H9 (cell line): ENCODE measurements around the gene MUTYH. TPM values are rescaled to one million over a fixed set of nuclear protein-coding genes. Genes with fewer than 3 reads are reported as not detected.
"Not testable (repeated sequence)": the region's sequence is repeated elsewhere in the genome, so short reads cannot be mapped to it uniquely, and the experiment has no call there.

Source experiments
- DNase-seq: peaks from one replicate; pipeline ENCODE4 v3.0.0-alpha.2; 2017
- H2AFZ ChIP-seq: one replicate; pipeline ENCODE4 v1.6.1; 2013; ENCODE audit warnings: mild to moderate bottlenecking, low read length, control low read depth, moderate library complexity
- H2AK5ac ChIP-seq: 2 replicates; pipeline ENCODE4 v1.6.1; 2013; ENCODE audit warnings: low read length, control low read depth, mixed read lengths; ENCODE audit not compliant: insufficient read length
- H2BK120ac ChIP-seq: one replicate; pipeline ENCODE4 v1.6.1; 2013; ENCODE audit warnings: low read depth, mild to moderate bottlenecking, low read length, control low read depth, inconsistent platforms; ENCODE audit not compliant: poor library complexity, severe bottlenecking
- H2BK12ac ChIP-seq: 2 replicates; pipeline ENCODE4 v1.6.1; 2013; ENCODE audit warnings: low read length, control low read depth, mixed read lengths, low read depth; ENCODE audit not compliant: insufficient read length
- H2BK15ac ChIP-seq: 2 replicates; pipeline ENCODE4 v1.6.1; 2013; ENCODE audit warnings: low read depth, low read length, control low read depth
- H2BK20ac ChIP-seq: one replicate; pipeline ENCODE4 v1.6.1; 2013; ENCODE audit warnings: low read depth, mild to moderate bottlenecking, low read length, control low read depth, inconsistent platforms; ENCODE audit not compliant: poor library complexity, severe bottlenecking
- H2BK5ac ChIP-seq: 2 replicates; pipeline ENCODE4 v1.6.1; 2013; ENCODE audit warnings: low read length, control low read depth, mixed read lengths; ENCODE audit not compliant: insufficient read length
- H3K14ac ChIP-seq: 2 replicates; pipeline ENCODE4 v1.6.1; 2013; ENCODE audit warnings: low read length, control low read depth; ENCODE audit not compliant: insufficient read depth
- H3K18ac ChIP-seq: 2 replicates; pipeline ENCODE4 v1.6.1; 2013; ENCODE audit warnings: low read depth, mild to moderate bottlenecking, mixed read lengths, low read length, control low read depth; ENCODE audit not compliant: insufficient read length
- H3K23ac ChIP-seq: 2 replicates; pipeline ENCODE4 v1.6.1; 2013; ENCODE audit warnings: low read length, control low read depth, mixed read lengths, low read depth; ENCODE audit not compliant: insufficient read length
- H3K23me2 ChIP-seq: 2 replicates; pipeline ENCODE4 v1.6.1; 2013; ENCODE audit warnings: low read depth, mild to moderate bottlenecking, mixed read lengths, low read length, control low read depth; ENCODE audit not compliant: insufficient read length, poor library complexity, severe bottlenecking
- H3K27ac ChIP-seq: 2 replicates; pipeline ENCODE4 v1.5.1; 2013; ENCODE audit warnings: low read length, control low read depth, mixed read lengths, low read depth; ENCODE audit not compliant: insufficient read length
- H3K27me3 ChIP-seq: 2 replicates; pipeline ENCODE4 v1.6.1; 2013; ENCODE audit warnings: low read length, control low read depth, inconsistent platforms; ENCODE audit not compliant: insufficient read depth
- H3K4ac ChIP-seq: 2 replicates; pipeline ENCODE4 v1.6.1; 2013; ENCODE audit warnings: low read depth, mild to moderate bottlenecking, control low read depth, inconsistent platforms, low read length, moderate library complexity
- H3K4me1 ChIP-seq: 2 replicates; pipeline ENCODE4 v1.6.1; 2013; ENCODE audit warnings: low read length, control low read depth, inconsistent platforms; ENCODE audit not compliant: insufficient read depth
- H3K4me2 ChIP-seq: 2 replicates; pipeline ENCODE4 v1.6.1; 2013; ENCODE audit warnings: low read length, control low read depth, mixed read lengths; ENCODE audit not compliant: insufficient read length, insufficient read depth
- H3K56ac ChIP-seq: 2 replicates; pipeline ENCODE4 v1.6.1; 2013; ENCODE audit warnings: low read depth, mild to moderate bottlenecking, mixed read lengths, low read length, control low read depth; ENCODE audit not compliant: insufficient read length
- H3K79me1 ChIP-seq: 2 replicates; pipeline ENCODE4 v1.6.1; 2013; ENCODE audit warnings: low read depth, mild to moderate bottlenecking, moderate library complexity, low read length, control low read depth, inconsistent platforms; ENCODE audit not compliant: insufficient read depth, poor library complexity, severe bottlenecking
- H3K79me2 ChIP-seq: 2 replicates; pipeline ENCODE4 v1.6.1; 2013; ENCODE audit warnings: low read length, control low read depth, inconsistent platforms; ENCODE audit not compliant: insufficient read depth
- H3K9ac ChIP-seq: 2 replicates; pipeline ENCODE4 v1.6.1; 2013; ENCODE audit warnings: low read length, control low read depth, mixed read lengths; ENCODE audit not compliant: insufficient read length; ENCODE audit errors: extremely low read depth
- H3K9me3 ChIP-seq: one replicate; pipeline ENCODE4 v1.6.1; 2013; ENCODE audit warnings: low read depth, low read length, inconsistent platforms; ENCODE audit not compliant: control insufficient read depth
- H3T11ph ChIP-seq: one replicate; pipeline ENCODE4 v1.6.1; 2013; ENCODE audit warnings: mild to moderate bottlenecking, low read length, control low read depth, inconsistent platforms
- H4K20me1 ChIP-seq: one replicate; pipeline ENCODE4 v1.6.1; 2013; ENCODE audit not compliant: control insufficient read depth, insufficient read length, insufficient read depth
- H4K5ac ChIP-seq: 2 replicates; pipeline ENCODE4 v1.6.1; 2013; ENCODE audit warnings: low read depth, mild to moderate bottlenecking, mixed read lengths, low read length, control low read depth; ENCODE audit not compliant: insufficient read length
- H4K8ac ChIP-seq: replicated peaks from 2 replicates; pipeline ENCODE4 v1.6.1; 2013; ENCODE audit warnings: low read length, control low read depth, mixed read lengths, low read depth; ENCODE audit not compliant: insufficient read length
- H4K91ac ChIP-seq: 2 replicates; pipeline ENCODE4 v1.6.1; 2013; ENCODE audit warnings: low read depth, mild to moderate bottlenecking, moderate library complexity, mixed read lengths, low read length, control low read depth; ENCODE audit not compliant: insufficient read length
- H3K27ac Mint-ChIP-seq, 3 experiments: 2 replicates in 2 of 3; 3 replicates in 1 of 3; pipeline ENCODE4 v1.8.0; 2020 to 2021; ENCODE audit warnings: mixed read lengths in 3 of 3, mild to moderate bottlenecking in 1 of 3, moderate library complexity in 1 of 3
- H3K27me3 Mint-ChIP-seq: 2 replicates; pipeline ENCODE4 v1.8.0; 2021; ENCODE audit warnings: low read depth, mild to moderate bottlenecking, moderate library complexity, mixed read lengths
- H3K36me3 Mint-ChIP-seq, 3 experiments: 2 replicates in 2 of 3; 3 replicates in 1 of 3; pipeline ENCODE4 v1.8.0; 2020 to 2021; ENCODE audit warnings: low read depth in 3 of 3, mixed read lengths in 3 of 3; ENCODE audit not compliant: insufficient read depth in 1 of 3
- H3K4me1 Mint-ChIP-seq, 2 experiments: 2 replicates each; pipeline ENCODE4 v1.8.0; 2020; ENCODE audit warnings: mixed read lengths in 2 of 2
- H3K4me3 Mint-ChIP-seq, 2 experiments: 2 replicates in 1 of 2; 3 replicates in 1 of 2; pipeline ENCODE4 v1.8.0; 2020 to 2021; ENCODE audit warnings: mild to moderate bottlenecking in 2 of 2, mixed read lengths in 2 of 2, moderate library complexity in 1 of 2
- H3K9me3 Mint-ChIP-seq, 2 experiments: 2 replicates in 1 of 2; 3 replicates in 1 of 2; pipeline ENCODE4 v1.8.0; 2020; ENCODE audit warnings: mild to moderate bottlenecking in 2 of 2, mixed read lengths in 2 of 2, moderate library complexity in 1 of 2
- WGBS: extraction: QIAGEN DNeasy Blood & Tissue Kit; methylation state at CpG from one replicate; pipeline ENCODE4 v1.1.7; 2013; ENCODE audit warnings: missing lambda C conversion rate, low lambda C conversion rate, mixed read lengths; ENCODE audit not compliant: insufficient read length; ENCODE audit errors: extremely low coverage; 5-methylcytosine and 5-hydroxymethylcytosine counted together
- total RNA-seq: library from RNA; stranded (reverse); gene quantifications from 2 replicates; pipeline ENCODE4 v1.2.1, GENCODE V29; 2021
- TF ChIP-seq, protein P1 (sequence below): fragments of 200-600 bp; sonication (generic); conservative IDR thresholded peaks from 3 replicates; pipeline ENCODE4 v1.8.0; 2021; ENCODE audit warnings: antibody characterized with exemption, mild to moderate bottlenecking

Gene MUTYH
- total RNA-seq, 1 experiment from 2014 or later, result 52.6 TPM

- no CpG with 5 or more reads among the region's 2 CpGs for WGBS
Observed at GRCh38 chr1:45364294-45364693, 24.1 kb upstream of the MUTYH start.

GRCh38 chr1:45360981-45361380 lies 20.7 kb upstream of the MUTYH start:
- H3K79me1 ChIP-seq, H2BK20ac ChIP-seq, H3K27me3 ChIP-seq, H3T11ph ChIP-seq, H3K56ac ChIP-seq, H4K8ac ChIP-seq, H3K9me3 Mint-ChIP-seq, H3K4me1 ChIP-seq, H3K23ac ChIP-seq, H3K27me3 Mint-ChIP-seq, H2BK12ac ChIP-seq, H2BK5ac ChIP-seq, H3K18ac ChIP-seq, H3K27ac ChIP-seq, H3K36me3 Mint-ChIP-seq, H3K4ac ChIP-seq, H2BK120ac ChIP-seq, H2BK15ac ChIP-seq, H2AFZ ChIP-seq, H3K9me3 ChIP-seq, H4K20me1 ChIP-seq, H4K5ac ChIP-seq, H3K14ac ChIP-seq, H3K23me2 ChIP-seq, H3K9ac ChIP-seq, H3K79me2 ChIP-seq, H2AK5ac ChIP-seq, DNase-seq, H4K91ac ChIP-seq: not testable (repeated sequence)
- peak overlapping the region; percentile 55 for H3K4me2 ChIP-seq
- peak overlapping the region; percentile 28 to 84 (median 78); a peak in 5 of 7 replicates for H3K27ac Mint-ChIP-seq
- peaks cover 24 to 29% of the 10 kb centered on the region in 2 experiments for H3K4me1 Mint-ChIP-seq
- H3K4me3 Mint-ChIP-seq, result peak overlapping the region; percentile 35 to 62
- WGBS, result no CpG with 5 or more reads among the region's 7 CpGs

More at GRCh38 chr1:45364294-45364693, 24.1 kb upstream of the MUTYH start:
- H3K4me2 ChIP-seq, result no peak overlapping the region
- no peaks in the 10 kb centered on the region for H3K27me3 ChIP-seq
- H4K5ac ChIP-seq, result no peak overlapping the region
- H3K4me1 ChIP-seq, result peaks cover 6% of the 10 kb centered on the region; the same call in 1 of the 2 replicates
- Mint-ChIP-seq H3K27me3 (no peaks in the 10 kb centered on the region), H3K4me3 (no peak overlapping the region), H3K36me3 (no peaks in the 10 kb centered on the region), H3K4me1 (peaks cover 18 to 26% of the 10 kb centered on the region in 2 experiments), H3K9me3 (no peaks in the 10 kb centered on the region), H3K27ac (no peak overlapping the region)
- H3K9me3 ChIP-seq, result no peaks in the 10 kb centered on the region
- no peak overlapping the region for H3K9ac ChIP-seq
- DNase-seq, result no peak
- no peak overlapping the region for H2BK20ac ChIP-seq
- H3K23ac ChIP-seq, result no peak overlapping the region
- no peaks in the 10 kb centered on the region for H3K79me2 ChIP-seq
- no peak overlapping the region for H2BK120ac ChIP-seq
- no peak overlapping the region for H3K4ac ChIP-seq
- H3K56ac ChIP-seq, result no peak overlapping the region
- TF ChIP-seq, protein P1, sequence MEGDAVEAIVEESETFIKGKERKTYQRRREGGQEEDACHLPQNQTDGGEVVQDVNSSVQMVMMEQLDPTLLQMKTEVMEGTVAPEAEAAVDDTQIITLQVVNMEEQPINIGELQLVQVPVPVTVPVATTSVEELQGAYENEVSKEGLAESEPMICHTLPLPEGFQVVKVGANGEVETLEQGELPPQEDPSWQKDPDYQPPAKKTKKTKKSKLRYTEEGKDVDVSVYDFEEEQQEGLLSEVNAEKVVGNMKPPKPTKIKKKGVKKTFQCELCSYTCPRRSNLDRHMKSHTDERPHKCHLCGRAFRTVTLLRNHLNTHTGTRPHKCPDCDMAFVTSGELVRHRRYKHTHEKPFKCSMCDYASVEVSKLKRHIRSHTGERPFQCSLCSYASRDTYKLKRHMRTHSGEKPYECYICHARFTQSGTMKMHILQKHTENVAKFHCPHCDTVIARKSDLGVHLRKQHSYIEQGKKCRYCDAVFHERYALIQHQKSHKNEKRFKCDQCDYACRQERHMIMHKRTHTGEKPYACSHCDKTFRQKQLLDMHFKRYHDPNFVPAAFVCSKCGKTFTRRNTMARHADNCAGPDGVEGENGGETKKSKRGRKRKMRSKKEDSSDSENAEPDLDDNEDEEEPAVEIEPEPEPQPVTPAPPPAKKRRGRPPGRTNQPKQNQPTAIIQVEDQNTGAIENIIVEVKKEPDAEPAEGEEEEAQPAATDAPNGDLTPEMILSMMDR, result no peak
- H3K14ac ChIP-seq, result no peak overlapping the region
- H2AFZ ChIP-seq, result no peak overlapping the region
- H2BK15ac ChIP-seq, result no peak overlapping the region
- no peaks in the 10 kb centered on the region for H3K23me2 ChIP-seq
- no peak overlapping the region for H4K91ac ChIP-seq
- no peak overlapping the region for H4K8ac ChIP-seq
- H3K79me1 ChIP-seq, result no peaks in the 10 kb centered on the region
- H3K18ac ChIP-seq, result no peak overlapping the region
- H3T11ph ChIP-seq, result no peak overlapping the region
- no peak overlapping the region for H3K27ac ChIP-seq
- H2BK12ac ChIP-seq, result no peak overlapping the region
- H4K20me1 ChIP-seq, result no peaks in the 10 kb centered on the region
- no peak overlapping the region for H2BK5ac ChIP-seq
- no peak overlapping the region for H2AK5ac ChIP-seq
